SK-N-SH (cell line): ENCODE results near the gene GLMP. TPM values are rescaled to one million over a fixed set of nuclear protein-coding genes. Genes with fewer than 3 reads are reported as not detected.
A peak's percentile ranks its signal among the peaks of the same experiment; 100 is the strongest.

Experiments
- CTCF ChIA-PET: fragments of 300-600, 350-600 bp; formaldehyde crosslinking; extraction: SDS; loops from one replicate; lab custom pipeline; 2021; lab: Yijun Ruan, JAX
- POLR2A ChIA-PET: fragments of 350-600 bp; sonication (Branson Sonifier 250); formaldehyde crosslinking; extraction: SDS; loops from one replicate; lab custom pipeline; 2020; ENCODE audit warnings: antibody characterized with exemption, inconsistent platforms; lab: Yijun Ruan, JAX
- DNase-seq: peaks from one replicate; pipeline ENCODE4 v3.0.0; 2012
- H2AFZ ChIP-seq: fragments of 200-600 bp; sonication (generic); 2 replicates; pipeline ENCODE4 v1.8.1; 2016; ENCODE audit warnings: antibody characterized with exemption, mild to moderate bottlenecking, low read depth
- H3F3A ChIP-seq: fragments of 200-600 bp; sonication (generic); replicated peaks from 2 replicates; pipeline ENCODE3; 2016; ENCODE audit warnings: antibody characterized with exemption, mild to moderate bottlenecking; ENCODE audit not compliant: insufficient read depth
- H3K27ac ChIP-seq, 2 experiments: fragments of 200-500 bp in 1 of 2; fragments of 200-600 bp in 1 of 2; sonication (Bioruptor generic) in 1 of 2; sonication (generic), shearing (Covaris generic) in 1 of 2; 2 replicates each; pipeline versions ENCODE4 v1.5.1 to v1.6.1; 2014 to 2016; ENCODE audit warnings: low read depth in 2 of 2, inconsistent platforms in 1 of 2, low read length in 1 of 2, mild to moderate bottlenecking in 1 of 2, mixed read lengths in 1 of 2
- H3K27me3 ChIP-seq: fragments of 200-600 bp; sonication (generic), shearing (Covaris generic); 2 replicates; pipeline ENCODE4 v1.6.1; 2016; ENCODE audit warnings: mixed run types; ENCODE audit not compliant: insufficient read depth
- H3K36me3 ChIP-seq, 2 experiments: fragments of 200-500 bp in 1 of 2; fragments of 200-600 bp in 1 of 2; sonication (Bioruptor generic) in 1 of 2; sonication (generic) in 1 of 2; replicated peaks in 1 of 2; 2 replicates each; pipeline versions ENCODE3 to v1.5.1; 2014 to 2016; ENCODE audit warnings: low read length in 1 of 2, mild to moderate bottlenecking in 1 of 2; ENCODE audit not compliant: insufficient read depth in 2 of 2, control insufficient read depth in 1 of 2
- H3K4me1 ChIP-seq, 2 experiments: fragments of 200-500 bp in 1 of 2; fragments of 200-600 bp in 1 of 2; sonication (Bioruptor generic) in 1 of 2; sonication (generic), shearing (Covaris generic) in 1 of 2; 2 replicates each; pipeline versions ENCODE4 v1.5.1 to v1.6.1; 2014 to 2016; ENCODE audit warnings: low read depth in 1 of 2, low read length in 1 of 2, mixed run types in 1 of 2; ENCODE audit not compliant: insufficient read depth in 2 of 2, control insufficient read depth in 1 of 2
- H3K4me2 ChIP-seq: fragments of 200-600 bp; sonication (generic), shearing (Covaris generic); 2 replicates; pipeline ENCODE4 v1.6.1; 2017; ENCODE audit warnings: mixed run types
- H3K4me3 ChIP-seq, 2 experiments: fragments of 200-500 bp in 1 of 2; fragments of 200-600 bp in 1 of 2; sonication (Bioruptor generic) in 1 of 2; sonication (generic), shearing (Covaris generic) in 1 of 2; 2 replicates each; pipeline versions ENCODE4 v1.5.1 to v1.8.1; 2014 to 2016; ENCODE audit warnings: low read depth in 2 of 2, inconsistent platforms in 1 of 2, low read length in 1 of 2, mild to moderate bottlenecking in 1 of 2, mixed read lengths in 1 of 2, moderate library complexity in 1 of 2
- H3K79me2 ChIP-seq: fragments of 200-600 bp; sonication (generic); 2 replicates; pipeline ENCODE4 v1.8.1; 2017; ENCODE audit warnings: mild to moderate bottlenecking; ENCODE audit not compliant: insufficient read depth
- H3K9ac ChIP-seq: fragments of 200-600 bp; sonication (generic); 2 replicates; pipeline ENCODE4 v1.6.1; 2017; ENCODE audit warnings: mixed run types
- H3K9me2 ChIP-seq: fragments of 200-600 bp; sonication (generic); 2 replicates; pipeline ENCODE4 v1.6.1; 2017; ENCODE audit warnings: mixed run types
- H3K9me3 ChIP-seq: fragments of 200-600 bp; sonication (generic); 2 replicates; pipeline ENCODE4 v1.6.1; 2017; ENCODE audit warnings: mixed run types, mild to moderate bottlenecking, moderate library complexity
- H4K20me1 ChIP-seq: fragments of 200-600 bp; sonication (generic); 2 replicates; pipeline ENCODE4 v1.6.1; 2017; ENCODE audit warnings: mild to moderate bottlenecking, mixed run types; ENCODE audit not compliant: insufficient read depth
- FOSL2 ChIP-seq: IDR thresholded peaks from 2 replicates; pipeline ENCODE4 v1.4.0; 2012; ENCODE audit warnings: low read depth, mild to moderate bottlenecking, moderate library complexity, borderline replicate concordance
- FOXJ3 ChIP-seq: sonication (generic); formaldehyde crosslinking; IDR thresholded peaks from 2 replicates; pipeline ENCODE4 v1.5.1; 2020; ENCODE audit warnings: mild to moderate bottlenecking, missing genetic modification reagents
- GABPA ChIP-seq: IDR thresholded peaks from 2 replicates; pipeline ENCODE4 v1.4.0; 2012; ENCODE audit warnings: low read depth, mild to moderate bottlenecking
- JUND ChIP-seq: IDR thresholded peaks from 2 replicates; pipeline ENCODE4 v1.4.0; 2012
- MXI1 ChIP-seq: IDR thresholded peaks from 2 replicates; pipeline ENCODE4 v1.6.1; 2012; ENCODE audit warnings: mild to moderate bottlenecking, low read depth, low read length, improper control_type of control experiment
- NFIC ChIP-seq: IDR thresholded peaks from 2 replicates; pipeline ENCODE4 v1.4.0; 2012; ENCODE audit warnings: borderline replicate concordance
- RAD21 ChIP-seq: IDR thresholded peaks from 2 replicates; pipeline ENCODE4 v1.6.1; 2012; ENCODE audit warnings: mild to moderate bottlenecking, low read length
- RCOR1 ChIP-seq: fragments of 150-350 bp; IDR thresholded peaks from 2 replicates; pipeline ENCODE4 v1.6.1; 2017; ENCODE audit warnings: antibody characterized with exemption, low read length
- SIN3A ChIP-seq: IDR thresholded peaks from 2 replicates; pipeline ENCODE4 v1.6.1; 2012; ENCODE audit warnings: low read depth, mild to moderate bottlenecking, low read length, moderate library complexity, borderline replicate concordance
- TAF1 ChIP-seq: IDR thresholded peaks from 2 replicates; pipeline ENCODE4 v1.6.1; 2012; ENCODE audit warnings: low read depth, mild to moderate bottlenecking, low read length, moderate library complexity, borderline replicate concordance
- TEAD4 ChIP-seq: IDR thresholded peaks from 2 replicates; pipeline ENCODE4 v1.4.0; 2012; ENCODE audit warnings: mild to moderate bottlenecking, borderline replicate concordance; ENCODE audit not compliant: insufficient read depth
- ZBTB33 ChIP-seq: IDR thresholded peaks from 2 replicates; pipeline ENCODE4 v1.4.0; 2012; ENCODE audit warnings: low read depth, borderline replicate concordance
- WGBS: methylation state at CpG from one replicate; pipeline ENCODE4 v1.1.6; 2017; ENCODE audit warnings: low lambda C conversion rate; 5-methylcytosine and 5-hydroxymethylcytosine counted together
- polyA plus RNA-seq, 3 experiments: library from polyadenylated mRNA; depleted of rRNA; stranded (reverse); fragments of >200 nt; gene quantifications; 2 replicates each; pipeline ENCODE4 v1.2.3, GENCODE V29; 2012
- TF ChIP-seq, protein P1 (sequence below): fragments of 200-600 bp; sonication (generic); IDR thresholded peaks from 2 replicates; pipeline ENCODE4 v1.6.1; 2017; ENCODE audit warnings: antibody characterized with exemption, mild to moderate bottlenecking, moderate library complexity
- TF ChIP-seq, protein P2 (sequence below): IDR thresholded peaks from 2 replicates; pipeline ENCODE4 v1.6.1; 2012; ENCODE audit warnings: mild to moderate bottlenecking, low read depth, low read length, moderate library complexity

GLMP gene
- polyA plus RNA-seq, 1 of the 3 experiments (the other 2 are of a cell fraction): 41.7 TPM

DNA sequence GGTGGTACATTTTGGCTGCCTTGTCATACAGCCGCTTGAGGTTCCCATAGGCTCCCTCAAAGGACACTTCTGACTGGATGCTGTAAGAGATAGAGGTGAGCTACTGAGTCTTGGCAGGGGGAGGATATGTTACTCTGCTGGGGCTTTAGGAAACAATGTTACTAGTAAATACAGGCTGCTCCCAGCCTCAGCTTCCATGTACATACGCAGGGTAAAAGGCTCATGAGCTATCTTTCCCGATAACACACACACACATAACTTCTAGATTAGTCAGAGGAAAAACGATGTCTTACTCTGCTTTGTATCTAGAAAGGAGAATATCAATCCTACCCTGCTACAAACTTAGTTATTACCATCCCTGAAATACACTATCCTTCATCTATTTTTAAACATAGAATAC, 27.1 kb downstream of the GLMP start:
- H3K79me2 ChIP-seq: no peaks in the 10 kb centered on the region
- H3K36me3 ChIP-seq: peaks cover 61 to 73% of the 10 kb centered on the region in 2 experiments
- H4K20me1 ChIP-seq: peaks cover 5% of the 10 kb centered on the region; the same call in 1 of the 2 replicates
- no peak overlapping the region for H2AFZ ChIP-seq
- no peak overlapping the region for H3K27ac ChIP-seq
- ChIA-PET POLR2A (interaction anchor here (1.2 kb wide), 1 partner anchor 14 kb away, joined by 3 read pairs; the partner anchor contains the start of gene SMG5), CTCF (interaction anchor here (1.1 kb wide), 1 partner anchor 11 kb away, joined by 4 read pairs; no protein-coding TSS in a partner anchor)
- H3F3A ChIP-seq: peaks cover 23% of the 10 kb centered on the region
- no peaks in the 10 kb centered on the region for H3K27me3 ChIP-seq
- no peak overlapping the region for H3K9ac ChIP-seq
- H3K9me3 ChIP-seq: no peaks in the 10 kb centered on the region
- H3K9me2 ChIP-seq: no peaks in the 10 kb centered on the region
- no peak overlapping the region for H3K4me3 ChIP-seq
- peaks cover 0 to 3% of the 10 kb centered on the region in 2 experiments; a peak in 2 of 4 replicates for H3K4me1 ChIP-seq
- 57% methylated on average over 4 of the region's 4 CpGs for WGBS
- no peak overlapping the region for H3K4me2 ChIP-seq
- DNase-seq: no peak
- no peak for TF ChIP-seq MXI1
- peak; percentile 29; the same call in 1 of the 2 replicates for TF ChIP-seq JUND

GRCh38 chr1:156266051-156266450, 29.4 kb downstream of the GLMP start:
- Histone ChIP-seq H3K27ac (no peak overlapping the region), H3K27me3 (no peaks in the 10 kb centered on the region), H3K9ac (no peak overlapping the region), H3K9me3 (no peaks in the 10 kb centered on the region), H2AFZ (no peak overlapping the region), H4K20me1 (peaks cover 13% of the 10 kb centered on the region; the same call in 1 of the 2 replicates), H3K9me2 (no peaks in the 10 kb centered on the region), H3K79me2 (peaks cover 6% of the 10 kb centered on the region; the same call in 1 of the 2 replicates), H3F3A (peaks cover 34% of the 10 kb centered on the region), H3K4me1 (peaks cover 0 to 11% of the 10 kb centered on the region in 2 experiments; a peak in 2 of 4 replicates), H3K4me2 (no peak overlapping the region), H3K36me3 (peaks cover 64 to 70% of the 10 kb centered on the region in 2 experiments), H3K4me3 (no peak overlapping the region)
- POLR2A ChIA-PET: no interaction called here
- no peak for TF ChIP-seq FOXJ3 (CRISPR knock-in tag)
- no peak for TF ChIP-seq MXI1
- TF ChIP-seq TAF1: no peak
- TF ChIP-seq TEAD4: no peak
- TF ChIP-seq, protein P1, sequence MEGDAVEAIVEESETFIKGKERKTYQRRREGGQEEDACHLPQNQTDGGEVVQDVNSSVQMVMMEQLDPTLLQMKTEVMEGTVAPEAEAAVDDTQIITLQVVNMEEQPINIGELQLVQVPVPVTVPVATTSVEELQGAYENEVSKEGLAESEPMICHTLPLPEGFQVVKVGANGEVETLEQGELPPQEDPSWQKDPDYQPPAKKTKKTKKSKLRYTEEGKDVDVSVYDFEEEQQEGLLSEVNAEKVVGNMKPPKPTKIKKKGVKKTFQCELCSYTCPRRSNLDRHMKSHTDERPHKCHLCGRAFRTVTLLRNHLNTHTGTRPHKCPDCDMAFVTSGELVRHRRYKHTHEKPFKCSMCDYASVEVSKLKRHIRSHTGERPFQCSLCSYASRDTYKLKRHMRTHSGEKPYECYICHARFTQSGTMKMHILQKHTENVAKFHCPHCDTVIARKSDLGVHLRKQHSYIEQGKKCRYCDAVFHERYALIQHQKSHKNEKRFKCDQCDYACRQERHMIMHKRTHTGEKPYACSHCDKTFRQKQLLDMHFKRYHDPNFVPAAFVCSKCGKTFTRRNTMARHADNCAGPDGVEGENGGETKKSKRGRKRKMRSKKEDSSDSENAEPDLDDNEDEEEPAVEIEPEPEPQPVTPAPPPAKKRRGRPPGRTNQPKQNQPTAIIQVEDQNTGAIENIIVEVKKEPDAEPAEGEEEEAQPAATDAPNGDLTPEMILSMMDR: no peak
- TF ChIP-seq NFIC: no peak
- TF ChIP-seq, protein P2, sequence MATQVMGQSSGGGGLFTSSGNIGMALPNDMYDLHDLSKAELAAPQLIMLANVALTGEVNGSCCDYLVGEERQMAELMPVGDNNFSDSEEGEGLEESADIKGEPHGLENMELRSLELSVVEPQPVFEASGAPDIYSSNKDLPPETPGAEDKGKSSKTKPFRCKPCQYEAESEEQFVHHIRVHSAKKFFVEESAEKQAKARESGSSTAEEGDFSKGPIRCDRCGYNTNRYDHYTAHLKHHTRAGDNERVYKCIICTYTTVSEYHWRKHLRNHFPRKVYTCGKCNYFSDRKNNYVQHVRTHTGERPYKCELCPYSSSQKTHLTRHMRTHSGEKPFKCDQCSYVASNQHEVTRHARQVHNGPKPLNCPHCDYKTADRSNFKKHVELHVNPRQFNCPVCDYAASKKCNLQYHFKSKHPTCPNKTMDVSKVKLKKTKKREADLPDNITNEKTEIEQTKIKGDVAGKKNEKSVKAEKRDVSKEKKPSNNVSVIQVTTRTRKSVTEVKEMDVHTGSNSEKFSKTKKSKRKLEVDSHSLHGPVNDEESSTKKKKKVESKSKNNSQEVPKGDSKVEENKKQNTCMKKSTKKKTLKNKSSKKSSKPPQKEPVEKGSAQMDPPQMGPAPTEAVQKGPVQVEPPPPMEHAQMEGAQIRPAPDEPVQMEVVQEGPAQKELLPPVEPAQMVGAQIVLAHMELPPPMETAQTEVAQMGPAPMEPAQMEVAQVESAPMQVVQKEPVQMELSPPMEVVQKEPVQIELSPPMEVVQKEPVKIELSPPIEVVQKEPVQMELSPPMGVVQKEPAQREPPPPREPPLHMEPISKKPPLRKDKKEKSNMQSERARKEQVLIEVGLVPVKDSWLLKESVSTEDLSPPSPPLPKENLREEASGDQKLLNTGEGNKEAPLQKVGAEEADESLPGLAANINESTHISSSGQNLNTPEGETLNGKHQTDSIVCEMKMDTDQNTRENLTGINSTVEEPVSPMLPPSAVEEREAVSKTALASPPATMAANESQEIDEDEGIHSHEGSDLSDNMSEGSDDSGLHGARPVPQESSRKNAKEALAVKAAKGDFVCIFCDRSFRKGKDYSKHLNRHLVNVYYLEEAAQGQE: no peak
- TF ChIP-seq RCOR1: no peak
- TF ChIP-seq RAD21: no peak
- no peak for TF ChIP-seq FOSL2
- no peak for TF ChIP-seq SIN3A
- TF ChIP-seq GABPA: no peak
- no peak for TF ChIP-seq ZBTB33
- DNase-seq: no peak
- WGBS: 99% methylated on average over 11 of the region's 13 CpGs
- CTCF ChIA-PET: no interaction called here
